Measurements from ENCODE around the gene PLTP. TPM values are rescaled to one million over a fixed set of nuclear protein-coding genes. Genes with fewer than 3 reads are reported as not detected.
"Not testable (repeated sequence)": the region's sequence is repeated elsewhere in the genome, so short reads cannot be mapped to it uniquely, and the experiment has no call there.

The PLTP gene
- total RNA-seq, 1 experiment from 2014 or later = 0.37 TPM

DNA sequence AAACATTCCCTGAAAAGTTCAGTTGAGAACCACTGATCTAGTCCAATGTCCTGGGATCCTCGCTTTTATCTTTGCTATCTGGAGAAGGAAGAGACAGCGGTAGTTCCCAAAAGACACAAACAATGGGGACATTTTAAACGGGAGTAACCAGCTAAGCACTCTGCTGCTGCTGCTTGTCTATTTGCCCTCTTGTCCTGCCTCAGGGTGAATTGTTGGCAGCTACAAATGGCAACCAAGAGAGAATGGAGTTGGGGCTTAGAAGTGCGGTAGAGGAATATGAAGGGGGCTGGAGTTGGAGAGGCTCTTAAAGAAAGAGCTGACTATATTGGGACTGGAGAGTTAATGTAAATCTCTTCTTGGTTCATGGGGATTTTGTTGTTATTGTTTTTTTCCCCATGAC lies 37.4 kb downstream of the PLTP start:
- no peaks in the 10 kb centered on the region for H3K27me3 Mint-ChIP-seq (ENCODE audit: insufficient read depth, unreplicated experiment)
- CTCF ChIA-PET = interaction anchor here (0.6 kb wide), 1 partner anchor 88 kb away, joined by 3 read pairs; no protein-coding TSS in a partner anchor
- no TSS peak for BruUV-seq (replicated peaks)

DNA sequence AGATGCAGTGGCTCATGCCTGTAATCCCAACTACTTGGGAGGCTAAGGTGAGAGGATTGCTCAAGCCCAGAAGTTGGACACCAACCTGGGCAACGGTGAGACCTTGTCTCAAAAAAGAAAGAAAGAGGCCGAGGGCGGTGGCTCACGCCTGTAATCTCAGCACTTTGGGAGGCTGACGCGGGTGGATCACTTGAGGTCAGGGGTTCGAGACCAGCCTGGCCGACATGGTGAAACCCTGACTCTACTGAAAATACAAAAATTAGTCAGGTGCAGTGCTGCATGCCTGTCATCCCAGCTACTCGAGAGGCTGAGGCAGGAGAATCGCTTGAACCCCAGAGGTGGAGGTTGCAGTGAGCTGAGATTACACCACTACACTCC lies 37.9 kb downstream of the PLTP start:
- not testable (repeated sequence) for H3K27ac Mint-ChIP-seq (ENCODE audit: low read depth, unreplicated experiment); H3K27me3 Mint-ChIP-seq (ENCODE audit: insufficient read depth, unreplicated experiment); BruUV-seq (replicated peaks)

More for the DNA sequence above, 37.4 kb downstream of the PLTP start:
- Mint-ChIP-seq H3K36me3 (ENCODE audit: insufficient read depth, unreplicated experiment) (peaks cover 7% of the 10 kb centered on the region), H3K27ac (ENCODE audit: low read depth, unreplicated experiment) (no peak overlapping the region), H3K4me1 (ENCODE audit: insufficient read depth, unreplicated experiment) (no peaks in the 10 kb centered on the region), H3K4me3 (ENCODE audit: unreplicated experiment) (no peak overlapping the region), H3K9me3 (ENCODE audit: unreplicated experiment) (no peaks in the 10 kb centered on the region)
- intact Hi-C loops (cut with micrococcal nuclease) = no loop called here
- no peak for DNase-seq (ENCODE audit: unreplicated experiment)
- POLR2A ChIA-PET = interaction anchor here (1.1 kb wide), 1 partner anchor 31 kb away, joined by 4 read pairs; no protein-coding TSS in a partner anchor
- TF ChIP-seq, protein P1, sequence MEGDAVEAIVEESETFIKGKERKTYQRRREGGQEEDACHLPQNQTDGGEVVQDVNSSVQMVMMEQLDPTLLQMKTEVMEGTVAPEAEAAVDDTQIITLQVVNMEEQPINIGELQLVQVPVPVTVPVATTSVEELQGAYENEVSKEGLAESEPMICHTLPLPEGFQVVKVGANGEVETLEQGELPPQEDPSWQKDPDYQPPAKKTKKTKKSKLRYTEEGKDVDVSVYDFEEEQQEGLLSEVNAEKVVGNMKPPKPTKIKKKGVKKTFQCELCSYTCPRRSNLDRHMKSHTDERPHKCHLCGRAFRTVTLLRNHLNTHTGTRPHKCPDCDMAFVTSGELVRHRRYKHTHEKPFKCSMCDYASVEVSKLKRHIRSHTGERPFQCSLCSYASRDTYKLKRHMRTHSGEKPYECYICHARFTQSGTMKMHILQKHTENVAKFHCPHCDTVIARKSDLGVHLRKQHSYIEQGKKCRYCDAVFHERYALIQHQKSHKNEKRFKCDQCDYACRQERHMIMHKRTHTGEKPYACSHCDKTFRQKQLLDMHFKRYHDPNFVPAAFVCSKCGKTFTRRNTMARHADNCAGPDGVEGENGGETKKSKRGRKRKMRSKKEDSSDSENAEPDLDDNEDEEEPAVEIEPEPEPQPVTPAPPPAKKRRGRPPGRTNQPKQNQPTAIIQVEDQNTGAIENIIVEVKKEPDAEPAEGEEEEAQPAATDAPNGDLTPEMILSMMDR (IDR thresholded peaks at IDR 0.05; ENCODE audit: unreplicated experiment) = no peak

DNA sequence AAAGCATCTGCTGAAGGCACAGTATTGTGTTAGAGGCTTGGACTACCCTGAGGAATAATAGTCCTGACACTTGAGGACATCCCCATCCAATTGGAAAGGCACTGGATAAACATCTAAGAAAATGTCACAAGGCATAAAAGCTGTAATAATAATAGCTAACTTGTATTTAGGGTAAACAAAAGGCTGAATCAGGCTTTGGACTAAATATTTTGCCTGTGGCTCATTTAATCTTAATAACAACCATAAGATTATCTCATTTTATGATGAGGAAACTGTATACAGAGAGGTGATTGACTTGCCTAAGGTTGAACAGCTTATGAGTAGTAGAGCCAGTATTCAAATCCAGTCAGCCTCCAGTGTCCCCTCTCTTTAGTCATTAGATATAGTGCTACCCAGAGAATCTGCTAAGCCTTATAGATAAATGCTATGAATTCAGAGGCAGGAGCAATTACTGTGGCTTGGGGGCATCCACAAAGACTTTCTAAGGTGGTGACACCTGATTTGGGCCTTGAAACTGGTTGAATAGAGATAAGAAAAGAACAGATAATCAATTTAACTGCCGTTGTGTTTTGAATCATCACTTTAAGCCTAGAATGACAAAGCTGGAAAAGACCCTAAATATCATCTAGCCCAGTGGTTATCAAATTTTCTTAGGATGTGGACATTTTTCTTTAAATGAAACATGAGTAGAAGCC lies 38.4 kb downstream of the PLTP start:
- no TSS peak for BruUV-seq (replicated peaks)
- ChIA-PET POLR2A (interaction anchor here (0.6 kb wide), 1 partner anchor 397 kb away, joined by 3 read pairs; no protein-coding TSS in a partner anchor), CTCF (interaction anchor here (1.1 kb wide), 1 partner anchor 13 kb away, joined by 4 read pairs; no protein-coding TSS in a partner anchor)
- DNase-seq (ENCODE audit: unreplicated experiment) = no peak
- Mint-ChIP-seq H3K4me3 (ENCODE audit: unreplicated experiment) (no peak overlapping the region), H3K9me3 (ENCODE audit: unreplicated experiment) (no peaks in the 10 kb centered on the region), H3K27ac (ENCODE audit: low read depth, unreplicated experiment) (no peak overlapping the region), H3K36me3 (ENCODE audit: insufficient read depth, unreplicated experiment) (peaks cover 7% of the 10 kb centered on the region), H3K4me1 (ENCODE audit: insufficient read depth, unreplicated experiment) (no peaks in the 10 kb centered on the region), H3K27me3 (ENCODE audit: insufficient read depth, unreplicated experiment) (no peaks in the 10 kb centered on the region)
- TF ChIP-seq, protein P1 (IDR thresholded peaks at IDR 0.05; ENCODE audit: unreplicated experiment) = no peak
- intact Hi-C loops (cut with micrococcal nuclease) = no loop called here

More for the DNA sequence above, 37.9 kb downstream of the PLTP start:
- intact Hi-C loops (cut with micrococcal nuclease); POLR2A ChIA-PET; H3K4me1 Mint-ChIP-seq (ENCODE audit: insufficient read depth, unreplicated experiment); H3K36me3 Mint-ChIP-seq (ENCODE audit: insufficient read depth, unreplicated experiment); H3K9me3 Mint-ChIP-seq (ENCODE audit: unreplicated experiment); DNase-seq (ENCODE audit: unreplicated experiment); H3K4me3 Mint-ChIP-seq (ENCODE audit: unreplicated experiment): not testable (repeated sequence)
- CTCF ChIA-PET = interaction anchor here (0.6 to 1.1 kb wide), 2 partner anchors 13 to 88 kb away, joined by 3 to 4 read pairs; no protein-coding TSS in a partner anchor

DNA sequence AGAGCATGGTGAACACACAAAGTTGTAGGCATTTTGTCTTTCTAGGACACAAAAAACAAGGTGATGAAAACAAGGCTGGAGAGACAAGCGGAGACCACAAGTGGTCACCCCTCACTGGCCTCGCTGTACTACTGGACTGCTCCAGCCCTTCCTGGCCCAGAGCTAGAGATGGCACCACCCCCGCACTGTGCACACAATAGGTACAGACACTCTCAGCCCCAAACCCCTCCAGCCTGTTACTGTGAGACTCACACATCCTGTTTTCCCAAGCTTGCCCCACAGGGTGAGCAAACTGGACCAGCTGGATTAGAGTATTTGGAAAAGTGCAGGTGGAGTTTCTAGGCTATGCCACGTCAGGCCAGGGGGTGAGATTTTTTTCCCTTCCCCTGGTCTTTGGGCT lies 39.3 kb downstream of the PLTP start:
- H3K4me1 Mint-ChIP-seq (ENCODE audit: insufficient read depth, unreplicated experiment) = peaks cover 4% of the 10 kb centered on the region
- no peak for DNase-seq (ENCODE audit: unreplicated experiment)
- no peak overlapping the region for H3K27ac Mint-ChIP-seq (ENCODE audit: low read depth, unreplicated experiment)
- intact Hi-C loops (cut with micrococcal nuclease) = no loop called here
- H3K36me3 Mint-ChIP-seq (ENCODE audit: insufficient read depth, unreplicated experiment) = peaks cover 7% of the 10 kb centered on the region
- CTCF ChIA-PET = interaction anchor here (1.6 kb wide), 1 partner anchor 74 kb away, joined by 4 read pairs; no protein-coding TSS in a partner anchor
- no peaks in the 10 kb centered on the region for H3K27me3 Mint-ChIP-seq (ENCODE audit: insufficient read depth, unreplicated experiment)
- no peak overlapping the region for H3K4me3 Mint-ChIP-seq (ENCODE audit: unreplicated experiment)
- TF ChIP-seq, protein P1 (IDR thresholded peaks at IDR 0.05; ENCODE audit: unreplicated experiment) = no peak
- POLR2A ChIA-PET = interaction anchor here (1.1 kb wide), 1 partner anchor 9 kb away, joined by 5 read pairs; the partner anchor contains the start of gene ZSWIM1
- no peaks in the 10 kb centered on the region for H3K9me3 Mint-ChIP-seq (ENCODE audit: unreplicated experiment)
- BruUV-seq (replicated peaks) = no TSS peak
